Mesenchymal stem cell (in vitro differentiated cells and primary cell): ENCODE results near the gene CFAP157.

Source experiments
- DNase-seq: peaks from one replicate; pipeline ENCODE4 v3.0.0-alpha.2; 2013
- H2AFZ ChIP-seq: one replicate; pipeline ENCODE4 v1.6.1; 2013; ENCODE audit warnings: low read depth, mild to moderate bottlenecking, control low read depth, inconsistent platforms, low read length, moderate library complexity
- H2AK5ac ChIP-seq: 2 replicates; pipeline ENCODE4 v1.6.1; 2013; ENCODE audit warnings: low read length, moderate library complexity, mild to moderate bottlenecking, inconsistent platforms; ENCODE audit not compliant: severe bottlenecking
- H2BK120ac ChIP-seq: one replicate; pipeline ENCODE4 v1.6.1; 2013; ENCODE audit warnings: low read depth, mild to moderate bottlenecking, inconsistent platforms, low read length, moderate library complexity
- H2BK12ac ChIP-seq, 2 experiments: one replicate each; pipeline ENCODE4 v1.6.1; 2013; ENCODE audit warnings: inconsistent platforms in 2 of 2, low read length in 2 of 2, mild to moderate bottlenecking in 2 of 2, moderate library complexity in 2 of 2, control low read depth in 1 of 2
- H2BK15ac ChIP-seq: one replicate; pipeline ENCODE4 v1.6.1; 2013; ENCODE audit warnings: mild to moderate bottlenecking, low read depth, inconsistent platforms; ENCODE audit not compliant: poor library complexity, severe bottlenecking
- H2BK5ac ChIP-seq: 2 replicates; pipeline ENCODE4 v1.6.1; 2013; ENCODE audit warnings: low read depth, mild to moderate bottlenecking, low read length, control low read depth, inconsistent platforms; ENCODE audit not compliant: poor library complexity, severe bottlenecking
- H3K14ac ChIP-seq, 2 experiments: one replicate each; pipeline ENCODE4 v1.6.1; 2013; ENCODE audit warnings: inconsistent platforms in 2 of 2, low read length in 2 of 2, control low read depth in 1 of 2, mild to moderate bottlenecking in 1 of 2, moderate library complexity in 1 of 2
- H3K18ac ChIP-seq, 2 experiments: one replicate each; pipeline ENCODE4 v1.6.1; 2013; ENCODE audit warnings: inconsistent platforms in 2 of 2, low read length in 2 of 2, control low read depth in 1 of 2, low read depth in 1 of 2, mild to moderate bottlenecking in 1 of 2
- H3K23ac ChIP-seq, 2 experiments: one replicate each; pipeline ENCODE4 v1.6.1; 2013; ENCODE audit warnings: inconsistent platforms in 2 of 2, low read length in 2 of 2, mild to moderate bottlenecking in 2 of 2, moderate library complexity in 2 of 2, control low read depth in 1 of 2
- H3K27ac ChIP-seq: 2 replicates; pipeline ENCODE4 v1.5.1; 2013; ENCODE audit warnings: mild to moderate bottlenecking, moderate library complexity, low read length, control low read depth, inconsistent platforms; ENCODE audit not compliant: poor library complexity, severe bottlenecking
- H3K27me3 ChIP-seq, 2 experiments: 2 replicates each; pipeline versions ENCODE4 v1.6.1 to v1.7.0; 2013; ENCODE audit warnings: low read length in 2 of 2, mild to moderate bottlenecking in 2 of 2, moderate library complexity in 2 of 2, control low read depth in 1 of 2, inconsistent platforms in 1 of 2; ENCODE audit not compliant: control insufficient read depth in 1 of 2, insufficient read depth in 1 of 2
- H3K36me3 ChIP-seq, 2 experiments: 2 replicates each; pipeline versions ENCODE4 v1.6.1 to v1.7.0; 2013; ENCODE audit warnings: low read length in 2 of 2, control low read depth in 1 of 2, inconsistent platforms in 1 of 2, low read depth in 1 of 2, mild to moderate bottlenecking in 1 of 2; ENCODE audit not compliant: insufficient read depth in 2 of 2, control insufficient read depth in 1 of 2
- H3K4ac ChIP-seq, 2 experiments: one replicate each; pipeline ENCODE4 v1.6.1; 2013; ENCODE audit warnings: inconsistent platforms in 2 of 2, low read length in 2 of 2, mild to moderate bottlenecking in 2 of 2, moderate library complexity in 2 of 2, control low read depth in 1 of 2, low read depth in 1 of 2
- H3K4me1 ChIP-seq: 2 replicates; pipeline ENCODE4 v1.6.1; 2013; ENCODE audit warnings: low read depth, low read length, control low read depth; ENCODE audit not compliant: control insufficient read depth, insufficient read depth
- H3K4me2 ChIP-seq: 2 replicates; pipeline ENCODE4 v1.6.1; 2013; ENCODE audit warnings: low read length, mild to moderate bottlenecking, inconsistent platforms; ENCODE audit not compliant: poor library complexity, severe bottlenecking
- H3K4me3 ChIP-seq, 2 experiments: 2 replicates each; pipeline versions ENCODE4 v1.5.1 to v1.7.0; 2013; ENCODE audit warnings: low read length in 2 of 2, mild to moderate bottlenecking in 2 of 2, control low read depth in 1 of 2, low read depth in 1 of 2; ENCODE audit not compliant: insufficient read depth in 1 of 2
- H3K79me1 ChIP-seq: replicated peaks from 2 replicates; pipeline ENCODE4 v1.6.1; 2013; ENCODE audit warnings: mild to moderate bottlenecking, control low read depth, low read length, inconsistent platforms; ENCODE audit not compliant: poor library complexity, severe bottlenecking
- H3K9ac ChIP-seq: 2 replicates; pipeline ENCODE4 v1.7.0; 2013; ENCODE audit warnings: mild to moderate bottlenecking, low read length, moderate library complexity
- H3K9me3 ChIP-seq: 2 replicates; pipeline ENCODE4 v1.7.0; 2013; ENCODE audit warnings: mild to moderate bottlenecking, low read length; ENCODE audit not compliant: control insufficient read depth
- H4K8ac ChIP-seq: one replicate; pipeline ENCODE4 v1.6.1; 2013; ENCODE audit warnings: inconsistent platforms, mild to moderate bottlenecking, low read length, moderate library complexity
- H4K91ac ChIP-seq: one replicate; pipeline ENCODE4 v1.6.1; 2013; ENCODE audit warnings: mild to moderate bottlenecking, low read length, inconsistent platforms
- WGBS: methylation state at CpG from one replicate; pipeline ENCODE4 v1.1.7; 2013; ENCODE audit warnings: mixed read lengths; 5-methylcytosine and 5-hydroxymethylcytosine counted together

Gene CFAP157

GRCh38 chr9:127673234-127673633 lies 33.6 kb upstream of the CFAP157 start:
- no peaks in the 10 kb centered on the region for H3K27me3 ChIP-seq
- no peak overlapping the region for H3K4me2 ChIP-seq
- no peak overlapping the region for H4K8ac ChIP-seq
- H4K91ac ChIP-seq = no peak overlapping the region
- H3K4me1 ChIP-seq = no peaks in the 10 kb centered on the region
- no peak overlapping the region for H2BK5ac ChIP-seq
- H3K9me3 ChIP-seq = no peaks in the 10 kb centered on the region
- no peak overlapping the region for H3K4me3 ChIP-seq
- 98% methylated on average over 7 of the region's 7 CpGs for WGBS
- H3K36me3 ChIP-seq = peaks cover 47 to 92% of the 10 kb centered on the region in 2 experiments
- H3K23ac ChIP-seq = no peak overlapping the region
- no peak overlapping the region for H3K14ac ChIP-seq
- no peak for DNase-seq
- H2AFZ ChIP-seq = no peak overlapping the region
- H3K4ac ChIP-seq = no peak overlapping the region
- H2BK120ac ChIP-seq = no peak overlapping the region
- no peak overlapping the region for H3K27ac ChIP-seq
- H2BK12ac ChIP-seq = no peak overlapping the region
- no peaks in the 10 kb centered on the region for H3K79me1 ChIP-seq
- no peak overlapping the region for H3K18ac ChIP-seq
- H3K9ac ChIP-seq = no peak overlapping the region
- H2BK15ac ChIP-seq = no peak overlapping the region
- H2AK5ac ChIP-seq = no peak overlapping the region

GRCh38 chr9:127676638-127677037 lies 30.1 kb upstream of the CFAP157 start:
- Histone ChIP-seq H4K91ac (no peak overlapping the region), H4K8ac (no peak overlapping the region), H3K27ac (no peak overlapping the region), H2BK5ac (no peak overlapping the region), H3K9ac (no peak overlapping the region), H2BK12ac (no peak overlapping the region), H2BK15ac (no peak overlapping the region), H3K9me3 (no peaks in the 10 kb centered on the region), H3K4me1 (no peaks in the 10 kb centered on the region), H3K4me3 (no peak overlapping the region), H2AK5ac (no peak overlapping the region), H2AFZ (no peak overlapping the region), H3K23ac (no peak overlapping the region), H3K18ac (no peak overlapping the region), H3K36me3 (peaks cover 68 to 95% of the 10 kb centered on the region in 2 experiments), H3K4ac (no peak overlapping the region), H3K79me1 (no peaks in the 10 kb centered on the region), H2BK120ac (no peak overlapping the region), H3K14ac (no peak overlapping the region), H3K4me2 (no peak overlapping the region), H3K27me3 (no peaks in the 10 kb centered on the region)
- 90% methylated on average over 12 of the region's 12 CpGs for WGBS
- no peak for DNase-seq

- H2BK12ac ChIP-seq = no peak overlapping the region
- no peak overlapping the region for H3K23ac ChIP-seq
- H3K4me2 ChIP-seq = no peak overlapping the region
- H3K79me1 ChIP-seq = no peaks in the 10 kb centered on the region
- no peak overlapping the region for H2BK120ac ChIP-seq
- H3K27ac ChIP-seq = no peak overlapping the region
- no CpG with 5 or more reads among the region's 2 CpGs for WGBS
- no peak overlapping the region for H2AFZ ChIP-seq
- H2BK5ac ChIP-seq = no peak overlapping the region
- H2BK15ac ChIP-seq = no peak overlapping the region
- peaks cover 4% of the 10 kb centered on the region for H3K4me1 ChIP-seq
- no peak overlapping the region for H2AK5ac ChIP-seq
- peaks cover 77 to 95% of the 10 kb centered on the region in 2 experiments for H3K36me3 ChIP-seq
- H4K8ac ChIP-seq = no peak overlapping the region
- H4K91ac ChIP-seq = no peak overlapping the region
- no peak overlapping the region for H3K14ac ChIP-seq
- H3K9ac ChIP-seq = no peak overlapping the region
- H3K27me3 ChIP-seq = no peaks in the 10 kb centered on the region
- DNase-seq = no peak
- no peak overlapping the region for H3K18ac ChIP-seq
- H3K4me3 ChIP-seq = no peak overlapping the region
- H3K9me3 ChIP-seq = no peaks in the 10 kb centered on the region
- no peak overlapping the region for H3K4ac ChIP-seq
Measured at GRCh38 chr9:127679506-127679905, 27.3 kb upstream of the CFAP157 start.

GRCh38 chr9:127680226-127680625 lies 26.6 kb upstream of the CFAP157 start:
- Histone ChIP-seq H2BK15ac (no peak overlapping the region), H3K36me3 (peaks cover 72 to 94% of the 10 kb centered on the region in 2 experiments)

More at GRCh38 chr9:127680226-127680625, 26.6 kb upstream of the CFAP157 start:
- Histone ChIP-seq H3K9me3 (no peaks in the 10 kb centered on the region), H3K4me2 (no peak overlapping the region), H3K18ac (no peak overlapping the region), H3K14ac (no peak overlapping the region), H3K4ac (no peak overlapping the region), H3K23ac (no peak overlapping the region), H3K79me1 (no peaks in the 10 kb centered on the region), H3K9ac (no peak overlapping the region), H3K4me3 (no peak overlapping the region), H4K91ac (no peak overlapping the region), H2AK5ac (no peak overlapping the region), H2AFZ (no peak overlapping the region), H3K27ac (no peak overlapping the region), H2BK5ac (no peak overlapping the region), H4K8ac (peak overlapping the region; percentile 19), H3K27me3 (no peaks in the 10 kb centered on the region), H2BK12ac (no peak overlapping the region), H2BK120ac (no peak overlapping the region), H3K4me1 (peaks cover 7% of the 10 kb centered on the region)
- DNase-seq = no peak
- WGBS = 86% methylated on average over 11 of the region's 11 CpGs
